Breast epithelium (tissue), 3 donors: ENCODE data around the gene ITGB5.

Source experiments
- POLR2A ChIP-seq: fragments of 450-650 bp; IDR thresholded peaks from one replicate; pipeline ENCODE4 v1.6.1; 2016; ENCODE audit warnings: antibody characterized with exemption, mild to moderate bottlenecking, moderate library complexity
- POLR2AphosphoS5 ChIP-seq, 3 donors: sonication (generic); formaldehyde crosslinking; IDR thresholded peaks; one replicate each; pipeline ENCODE4 v1.6.1; 2017; ENCODE audit warnings: antibody characterized with exemption in 3 of 3
- TF ChIP-seq, protein P1 (sequence below), 3 donors: fragments of 450-650 bp; IDR thresholded peaks; one replicate each; pipeline ENCODE4 v1.5.1; 2016 to 2017; ENCODE audit warnings: antibody characterized with exemption in 3 of 3, mild to moderate bottlenecking in 3 of 3, moderate library complexity in 3 of 3

DNA sequence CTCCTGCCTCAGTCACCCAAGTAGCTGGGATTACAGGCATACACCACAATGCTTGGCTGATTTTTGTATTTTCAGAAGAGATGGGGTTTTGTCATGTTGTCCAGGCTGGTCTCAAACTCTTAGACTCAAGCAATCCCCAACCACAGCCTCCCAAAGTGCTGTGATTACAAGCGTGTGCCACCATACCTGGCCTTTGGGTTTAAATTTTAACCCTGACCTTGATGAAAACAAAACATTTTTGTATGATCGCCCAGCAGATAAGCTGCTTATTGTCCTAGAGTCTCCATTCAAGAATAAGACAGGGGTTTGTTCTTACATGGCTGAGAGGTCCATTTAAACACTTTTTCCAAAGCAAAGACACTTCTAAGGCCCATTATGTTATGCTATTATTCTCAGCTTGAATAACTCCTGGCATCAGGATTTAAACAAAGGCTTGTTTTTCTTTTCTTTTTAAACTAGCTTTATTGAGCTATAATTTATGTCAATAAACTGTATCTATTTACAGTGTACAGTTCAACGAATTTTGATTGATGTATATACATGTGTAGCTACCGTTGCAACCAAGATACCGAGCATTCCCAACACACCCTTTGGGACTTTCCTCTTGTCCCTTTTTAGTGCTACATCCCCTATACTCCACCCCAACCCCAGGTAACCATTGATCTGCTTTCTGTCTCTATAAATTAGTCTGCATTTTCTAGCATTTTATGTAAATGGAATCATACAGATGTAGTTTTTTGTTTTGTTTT, 48.8 kb upstream of the ITGB5 start:
- TF ChIP-seq POLR2A (no peak), POLR2AphosphoS5 (IDR thresholded peaks at IDR 0.05) (no peak)
- TF ChIP-seq, protein P1, sequence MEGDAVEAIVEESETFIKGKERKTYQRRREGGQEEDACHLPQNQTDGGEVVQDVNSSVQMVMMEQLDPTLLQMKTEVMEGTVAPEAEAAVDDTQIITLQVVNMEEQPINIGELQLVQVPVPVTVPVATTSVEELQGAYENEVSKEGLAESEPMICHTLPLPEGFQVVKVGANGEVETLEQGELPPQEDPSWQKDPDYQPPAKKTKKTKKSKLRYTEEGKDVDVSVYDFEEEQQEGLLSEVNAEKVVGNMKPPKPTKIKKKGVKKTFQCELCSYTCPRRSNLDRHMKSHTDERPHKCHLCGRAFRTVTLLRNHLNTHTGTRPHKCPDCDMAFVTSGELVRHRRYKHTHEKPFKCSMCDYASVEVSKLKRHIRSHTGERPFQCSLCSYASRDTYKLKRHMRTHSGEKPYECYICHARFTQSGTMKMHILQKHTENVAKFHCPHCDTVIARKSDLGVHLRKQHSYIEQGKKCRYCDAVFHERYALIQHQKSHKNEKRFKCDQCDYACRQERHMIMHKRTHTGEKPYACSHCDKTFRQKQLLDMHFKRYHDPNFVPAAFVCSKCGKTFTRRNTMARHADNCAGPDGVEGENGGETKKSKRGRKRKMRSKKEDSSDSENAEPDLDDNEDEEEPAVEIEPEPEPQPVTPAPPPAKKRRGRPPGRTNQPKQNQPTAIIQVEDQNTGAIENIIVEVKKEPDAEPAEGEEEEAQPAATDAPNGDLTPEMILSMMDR (IDR thresholded peaks at IDR 0.05) = no peak
